Measurements from ENCODE around the gene MBTPS2. TPM values are rescaled to one million over a fixed set of nuclear protein-coding genes. Genes with fewer than 3 reads are reported as not detected.

MBTPS2 gene
- total and polyA plus RNA-seq, 2 donors from 2014 or later: 4.9 to 13.4 TPM

DNA sequence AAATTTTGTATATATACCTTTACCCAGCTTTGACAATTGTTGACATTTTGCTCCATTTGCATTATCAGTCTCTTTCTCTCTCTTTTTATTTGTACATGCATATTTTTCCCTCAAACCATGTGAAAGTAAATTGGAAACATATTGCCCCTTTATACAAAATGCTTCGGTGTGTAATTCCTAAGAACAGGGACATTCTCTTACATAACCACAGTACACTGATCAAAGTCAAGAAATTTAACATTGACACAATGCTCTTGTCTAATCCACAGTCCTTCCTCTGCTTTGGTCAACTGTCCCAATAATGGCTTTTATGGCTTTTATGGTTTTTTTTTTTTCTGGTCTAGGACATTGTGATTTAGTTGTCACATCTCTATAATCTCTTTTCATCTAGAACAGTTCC, 91.6 kb downstream of the MBTPS2 start:
- no peak overlapping the region for H3K4me3 ChIP-seq (ENCODE audit: low read length in 3 of 3)
- no peak for DNase-seq
- no peaks in the 10 kb centered on the region for H3K4me1 ChIP-seq (ENCODE audit: control insufficient read depth in 2 of 3, insufficient read depth in 2 of 3, low read depth in 1 of 3, low read length in 3 of 3)
- no peak overlapping the region for H3K9ac ChIP-seq (ENCODE audit: low read length in 3 of 3)
- H3K27me3 ChIP-seq (ENCODE audit: control insufficient read depth, insufficient read depth, low read length): no peaks in the 10 kb centered on the region
- no peaks in the 10 kb centered on the region for H3K36me3 ChIP-seq (ENCODE audit: control insufficient read depth in 2 of 3, insufficient read depth in 3 of 3, low read length in 3 of 3)
- no peaks in the 10 kb centered on the region for H3K9me3 ChIP-seq (ENCODE audit: control insufficient read depth in 2 of 3, insufficient read depth in 1 of 3, low read length in 3 of 3)
- TF ChIP-seq, protein P1, sequence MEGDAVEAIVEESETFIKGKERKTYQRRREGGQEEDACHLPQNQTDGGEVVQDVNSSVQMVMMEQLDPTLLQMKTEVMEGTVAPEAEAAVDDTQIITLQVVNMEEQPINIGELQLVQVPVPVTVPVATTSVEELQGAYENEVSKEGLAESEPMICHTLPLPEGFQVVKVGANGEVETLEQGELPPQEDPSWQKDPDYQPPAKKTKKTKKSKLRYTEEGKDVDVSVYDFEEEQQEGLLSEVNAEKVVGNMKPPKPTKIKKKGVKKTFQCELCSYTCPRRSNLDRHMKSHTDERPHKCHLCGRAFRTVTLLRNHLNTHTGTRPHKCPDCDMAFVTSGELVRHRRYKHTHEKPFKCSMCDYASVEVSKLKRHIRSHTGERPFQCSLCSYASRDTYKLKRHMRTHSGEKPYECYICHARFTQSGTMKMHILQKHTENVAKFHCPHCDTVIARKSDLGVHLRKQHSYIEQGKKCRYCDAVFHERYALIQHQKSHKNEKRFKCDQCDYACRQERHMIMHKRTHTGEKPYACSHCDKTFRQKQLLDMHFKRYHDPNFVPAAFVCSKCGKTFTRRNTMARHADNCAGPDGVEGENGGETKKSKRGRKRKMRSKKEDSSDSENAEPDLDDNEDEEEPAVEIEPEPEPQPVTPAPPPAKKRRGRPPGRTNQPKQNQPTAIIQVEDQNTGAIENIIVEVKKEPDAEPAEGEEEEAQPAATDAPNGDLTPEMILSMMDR (IDR thresholded peaks at IDR 0.05; ENCODE audit: borderline replicate concordance, extremely low read depth, insufficient read depth): no peak
- no peak overlapping the region for H3K27ac ChIP-seq (ENCODE audit: low read depth in 2 of 2, low read length in 2 of 2)
- peak; percentile 37 for FAIRE-seq
- intact Hi-C loops (cut with DNase I): no loop called here

DNA sequence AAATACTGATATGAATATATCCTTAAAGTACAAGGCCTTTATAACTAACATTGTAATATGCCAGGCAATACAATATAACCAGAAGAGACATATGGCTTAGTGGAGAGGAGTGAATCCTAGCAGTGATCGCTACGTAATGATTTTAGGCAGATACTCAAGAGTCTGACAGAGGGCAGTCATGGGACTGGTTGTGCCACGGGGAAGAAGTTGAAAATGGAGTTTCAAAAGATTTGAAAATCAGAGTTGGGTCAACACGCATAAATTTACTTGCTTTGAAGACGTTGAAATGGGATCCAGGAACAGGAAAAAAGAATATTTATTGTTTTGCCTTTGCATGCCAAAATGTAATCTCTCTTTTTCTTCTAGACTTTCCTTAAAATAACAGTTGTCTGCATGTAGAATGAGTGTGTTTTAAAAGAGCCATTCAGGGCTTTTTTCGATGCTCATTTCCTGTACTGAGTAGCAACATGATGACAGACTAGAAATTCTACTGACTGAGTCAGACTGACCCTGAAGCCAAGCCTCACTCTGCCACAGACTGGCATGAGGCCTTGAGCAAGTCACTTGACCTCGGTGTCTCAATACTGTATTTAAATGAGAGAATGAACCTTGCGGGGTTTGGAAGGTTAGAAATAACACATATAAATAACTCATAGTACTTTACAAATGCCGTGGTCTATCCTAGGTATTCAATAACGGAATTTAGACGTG, 93.0 kb downstream of the MBTPS2 start:
- Histone ChIP-seq H3K9ac (ENCODE audit: low read length in 3 of 3) (no peak overlapping the region), H3K27ac (ENCODE audit: low read depth in 2 of 2, low read length in 2 of 2) (no peak overlapping the region), H3K36me3 (ENCODE audit: control insufficient read depth in 2 of 3, insufficient read depth in 3 of 3, low read length in 3 of 3) (no peaks in the 10 kb centered on the region), H3K4me3 (ENCODE audit: low read length in 3 of 3) (no peak overlapping the region), H3K9me3 (ENCODE audit: control insufficient read depth in 2 of 3, insufficient read depth in 1 of 3, low read length in 3 of 3) (no peaks in the 10 kb centered on the region), H3K4me1 (ENCODE audit: control insufficient read depth in 2 of 3, insufficient read depth in 2 of 3, low read depth in 1 of 3, low read length in 3 of 3) (no peaks in the 10 kb centered on the region), H3K27me3 (ENCODE audit: control insufficient read depth, insufficient read depth, low read length) (no peaks in the 10 kb centered on the region)
- no peak for DNase-seq
- peak; percentile 50 for FAIRE-seq
- intact Hi-C loops (cut with DNase I): no loop called here
- TF ChIP-seq, protein P1 (IDR thresholded peaks at IDR 0.05; ENCODE audit: borderline replicate concordance, extremely low read depth, insufficient read depth): no peak

DNA sequence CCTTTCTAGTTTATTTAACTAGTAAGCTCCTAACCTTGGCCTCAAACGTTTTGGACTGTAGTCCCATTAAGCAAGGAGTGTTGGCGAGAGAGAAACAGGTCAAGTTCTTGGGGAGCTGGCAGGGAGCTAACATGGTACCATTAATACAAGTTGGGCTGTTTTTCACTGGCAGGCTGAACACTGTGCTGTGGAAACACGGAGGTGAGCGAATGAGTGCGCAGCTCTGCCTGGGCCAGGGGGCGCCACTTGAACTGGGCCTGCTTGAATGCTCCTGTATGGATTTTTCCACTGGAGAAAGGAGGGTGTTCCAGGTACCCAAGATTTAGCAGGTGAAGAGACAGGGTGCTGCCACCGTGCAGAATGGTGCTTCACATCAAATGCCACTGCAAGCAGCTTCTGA, 93.7 kb downstream of the MBTPS2 start:
- no peak for FAIRE-seq
- intact Hi-C loops (cut with DNase I): no loop called here
- no peaks in the 10 kb centered on the region for H3K36me3 ChIP-seq (ENCODE audit: control insufficient read depth in 2 of 3, insufficient read depth in 3 of 3, low read length in 3 of 3)

More for the DNA sequence above, 93.7 kb downstream of the MBTPS2 start:
- no peaks in the 10 kb centered on the region for H3K4me1 ChIP-seq (ENCODE audit: control insufficient read depth in 2 of 3, insufficient read depth in 2 of 3, low read depth in 1 of 3, low read length in 3 of 3)
- H3K9me3 ChIP-seq (ENCODE audit: control insufficient read depth in 2 of 3, insufficient read depth in 1 of 3, low read length in 3 of 3): no peaks in the 10 kb centered on the region
- TF ChIP-seq, protein P1 (IDR thresholded peaks at IDR 0.05; ENCODE audit: borderline replicate concordance, extremely low read depth, insufficient read depth): no peak
- no peak overlapping the region for H3K4me3 ChIP-seq (ENCODE audit: low read length in 3 of 3)
- H3K9ac ChIP-seq (ENCODE audit: low read length in 3 of 3): no peak overlapping the region
- DNase-seq: no peak
- H3K27ac ChIP-seq (ENCODE audit: low read depth in 2 of 2, low read length in 2 of 2): no peak overlapping the region
- H3K27me3 ChIP-seq (ENCODE audit: control insufficient read depth, insufficient read depth, low read length): no peaks in the 10 kb centered on the region

Data from kidney (tissue), 14 donors.